ENCODE data around the gene ZNF784. TPM values are rescaled to one million over a fixed set of nuclear protein-coding genes. Genes with fewer than 3 reads are reported as not detected.

The ZNF784 gene
- total RNA-seq, 1 donor, result 4.8 TPM

GRCh38 chr19:55593096-55593772, 31.1 kb downstream of the ZNF784 start:
- TF ChIP-seq CTCF (IDR thresholded peaks at IDR 0.05; ENCODE audit: insufficient read depth, low read length), result no peak
- no peak overlapping the region for H3K4me3 ChIP-seq (ENCODE audit: low read depth, low read length)
- DNase-seq (ENCODE audit: low read depth), result no peak

GRCh38 chr19:55592391-55593090, 31.8 kb downstream of the ZNF784 start:
- no peak for TF ChIP-seq CTCF (IDR thresholded peaks at IDR 0.05; ENCODE audit: insufficient read depth, low read length)
- no peak overlapping the region for H3K4me3 ChIP-seq (ENCODE audit: low read depth, low read length)
- no peak for DNase-seq (ENCODE audit: low read depth)

- no peak overlapping the region for H3K4me3 ChIP-seq (ENCODE audit: low read depth, low read length)
- no peak for TF ChIP-seq CTCF (IDR thresholded peaks at IDR 0.05; ENCODE audit: insufficient read depth, low read length)
- DNase-seq (ENCODE audit: low read depth), result no peak
These were observed 32.8 kb downstream of the ZNF784 start for GRCh38 chr19:55591555-55591954.

- DNase-seq (ENCODE audit: low read depth), result no peak
- H3K4me3 ChIP-seq (ENCODE audit: low read depth, low read length), result no peak overlapping the region
- TF ChIP-seq CTCF (IDR thresholded peaks at IDR 0.05; ENCODE audit: insufficient read depth, low read length), result no peak
These were observed 33.7 kb downstream of the ZNF784 start for GRCh38 chr19:55590617-55591016.

- DNase-seq (ENCODE audit: low read depth), result no peak
- no peak for TF ChIP-seq CTCF (IDR thresholded peaks at IDR 0.05; ENCODE audit: insufficient read depth, low read length)
- no peak overlapping the region for H3K4me3 ChIP-seq (ENCODE audit: low read depth, low read length)
These were observed 34.3 kb downstream of the ZNF784 start for GRCh38 chr19:55590109-55590508.

- no peak overlapping the region for H3K4me3 ChIP-seq (ENCODE audit: low read depth, low read length)
- TF ChIP-seq CTCF (IDR thresholded peaks at IDR 0.05; ENCODE audit: insufficient read depth, low read length), result no peak
- no peak for DNase-seq (ENCODE audit: low read depth)
These were observed 35.6 kb downstream of the ZNF784 start for GRCh38 chr19:55588738-55589137.
